GM21528 (cell line): Measurements from ENCODE around the gene TSEN15.

Experiments used
- ATAC-seq: cut with Tn5 transposase; IDR thresholded peaks from one replicate; pipeline ENCODE4 v1.9.1; 2021; ENCODE audit warnings: mild to moderate bottlenecking, moderate library complexity; ENCODE audit not compliant: unreplicated experiment, low FRiP score

TSEN15 gene

GRCh38 chr1:184051485-184052193 lies at the start of gene TSEN15:
Gene TSEN15 (plus strand): TSS chr1:184051730. CDS start chr1:184051756, 26 bp downstream.
- peak; percentile 98 for ATAC-seq

GRCh38 chr1:184002071-184002470 lies 49.5 kb upstream of the TSEN15 start:
- ATAC-seq: no peak

- ATAC-seq: no peak
Observed at GRCh38 chr1:184004935-184005334, 46.6 kb upstream of the TSEN15 start.

GRCh38 chr1:184005506-184005905 lies 46.0 kb upstream of the TSEN15 start:
- no peak for ATAC-seq

- ATAC-seq: no peak
Observed at GRCh38 chr1:184010788-184011187, 40.7 kb upstream of the TSEN15 start.

- ATAC-seq: no peak
Observed at GRCh38 chr1:184012187-184012586, 39.3 kb upstream of the TSEN15 start.

GRCh38 chr1:184014271-184014670 lies 37.3 kb upstream of the TSEN15 start:
- no peak for ATAC-seq

- no peak for ATAC-seq
Observed at GRCh38 chr1:184016169-184016568, 35.4 kb upstream of the TSEN15 start.

- no peak for ATAC-seq
Observed at GRCh38 chr1:184017306-184017705, 34.2 kb upstream of the TSEN15 start.

- no peak for ATAC-seq
Observed at GRCh38 chr1:184018622-184019021, 32.9 kb upstream of the TSEN15 start.

GRCh38 chr1:184019069-184019468 lies 32.5 kb upstream of the TSEN15 start:
- no peak for ATAC-seq

GRCh38 chr1:184019506-184019905 lies 32.0 kb upstream of the TSEN15 start:
- ATAC-seq: no peak

GRCh38 chr1:184020328-184020727 lies 31.2 kb upstream of the TSEN15 start:
- ATAC-seq: no peak

- no peak for ATAC-seq
Observed at GRCh38 chr1:184020855-184021254, 30.7 kb upstream of the TSEN15 start.

- no peak for ATAC-seq
Observed at GRCh38 chr1:184021728-184022127, 29.8 kb upstream of the TSEN15 start.

- ATAC-seq: no peak
Observed at GRCh38 chr1:184022668-184023067, 28.9 kb upstream of the TSEN15 start.

- ATAC-seq: no peak
Observed at GRCh38 chr1:184023171-184023570, 28.4 kb upstream of the TSEN15 start.

GRCh38 chr1:184025242-184025675 lies 26.3 kb upstream of the TSEN15 start:
- ATAC-seq: no peak

- no peak for ATAC-seq
Observed at GRCh38 chr1:184027826-184028695, 23.5 kb upstream of the TSEN15 start.

- no peak for ATAC-seq
Observed at GRCh38 chr1:184028854-184029623, 22.5 kb upstream of the TSEN15 start.
